ENCODE results near the gene NKAIN4. TPM values are rescaled to one million over a fixed set of nuclear protein-coding genes. Genes with fewer than 3 reads are reported as not detected.

The NKAIN4 gene
- total RNA-seq, 1 experiment from 2014 or later: not detected

GRCh38 chr20:63247671-63248228, 6.5 kb downstream of the NKAIN4 start:
- H3K4me3 ChIP-seq (ENCODE audit: low read length): no peak overlapping the region

GRCh38 chr20:63246490-63247288, 7.6 kb downstream of the NKAIN4 start:
- Histone ChIP-seq H3K9me3 (ENCODE audit: low read length) (no peaks in the 10 kb centered on the region), H3K4me3 (ENCODE audit: low read length) (no peak overlapping the region), H3K9ac (ENCODE audit: low read length) (no peak overlapping the region), H3K79me2 (ENCODE audit: low read length) (no peaks in the 10 kb centered on the region), H3K36me3 (ENCODE audit: low read depth, low read length) (no peaks in the 10 kb centered on the region), H3K4me1 (ENCODE audit: insufficient read depth, low read length) (peaks cover 15% of the 10 kb centered on the region; the same call in 1 of the 2 replicates), H3F3A (ENCODE audit: low read length, unreplicated experiment) (no peaks in the 10 kb centered on the region), H2AFZ (ENCODE audit: low read length) (no peak overlapping the region), H3K9me2 (replicated peaks; ENCODE audit: low read length) (no peaks in the 10 kb centered on the region), H3K27ac (ENCODE audit: low read length) (no peak overlapping the region), H3K27me3 (ENCODE audit: low read length) (peaks cover 26% of the 10 kb centered on the region), H3K4me2 (ENCODE audit: low read length) (no peak overlapping the region; the same call in 1 of the 2 replicates), H4K20me1 (ENCODE audit: low read length) (no peaks in the 10 kb centered on the region)
- ChIA-PET POLR2A (ENCODE audit: unreplicated experiment) (no interaction called here), CTCF (interaction anchor here (1.4 kb wide), 1 partner anchor 23 kb away, joined by 4 read pairs; no protein-coding TSS in a partner anchor)
- no peak for TF ChIP-seq EZH2phosphoT487 (IDR thresholded peaks at IDR 0.05; ENCODE audit: borderline replicate concordance, low read length)
- TF ChIP-seq CTCF (conservative IDR thresholded peaks at IDR 0.05; ENCODE audit: low read depth, low read length): 0 out of 2 replicates have a peak, but pooled peaks have one; percentile 8
- ATAC-seq: peak; percentile 51
- intact Hi-C loops (cut with micrococcal nuclease): no loop called here
- peak; percentile 19 for DNase-seq
- BruUV-seq (replicated peaks): no TSS peak

More at GRCh38 chr20:63247671-63248228, 6.5 kb downstream of the NKAIN4 start:
- Histone ChIP-seq H3K4me1 (ENCODE audit: insufficient read depth, low read length) (peaks cover 15% of the 10 kb centered on the region; the same call in 1 of the 2 replicates), H3K36me3 (ENCODE audit: low read depth, low read length) (no peaks in the 10 kb centered on the region), H3K9ac (ENCODE audit: low read length) (no peak overlapping the region), H3K9me3 (ENCODE audit: low read length) (no peaks in the 10 kb centered on the region), H3F3A (ENCODE audit: low read length, unreplicated experiment) (no peaks in the 10 kb centered on the region), H2AFZ (ENCODE audit: low read length) (no peak overlapping the region), H3K9me2 (replicated peaks; ENCODE audit: low read length) (no peaks in the 10 kb centered on the region), H4K20me1 (ENCODE audit: low read length) (no peaks in the 10 kb centered on the region), H3K27ac (ENCODE audit: low read length) (no peak overlapping the region), H3K79me2 (ENCODE audit: low read length) (no peaks in the 10 kb centered on the region), H3K4me2 (ENCODE audit: low read length) (no peak overlapping the region), H3K27me3 (ENCODE audit: low read length) (peaks cover 28% of the 10 kb centered on the region)
- TF ChIP-seq EZH2phosphoT487 (IDR thresholded peaks at IDR 0.05; ENCODE audit: borderline replicate concordance, low read length) (no peak), CTCF (conservative IDR thresholded peaks at IDR 0.05; ENCODE audit: low read depth, low read length) (no peak), EZH2 (IDR thresholded peaks at IDR 0.05; ENCODE audit: low read length, unreplicated experiment) (no peak)
- ChIA-PET POLR2A (ENCODE audit: unreplicated experiment) (no interaction called here), CTCF (no interaction called here)
- BruUV-seq (replicated peaks): no TSS peak
- ATAC-seq: no peak
- DNase-seq: no peak
- intact Hi-C loops (cut with micrococcal nuclease): no loop called here

GRCh38 chr20:63244468-63244867, 9.8 kb downstream of the NKAIN4 start:
- no peaks in the 10 kb centered on the region for H3K9me3 ChIP-seq (ENCODE audit: low read length)
- H3K4me2 ChIP-seq (ENCODE audit: low read length): no peak overlapping the region
- no peaks in the 10 kb centered on the region for H3K36me3 ChIP-seq (ENCODE audit: low read depth, low read length)
- intact Hi-C loops (cut with micrococcal nuclease): no loop called here
- peaks cover 14% of the 10 kb centered on the region; the same call in 1 of the 2 replicates for H3K4me1 ChIP-seq (ENCODE audit: insufficient read depth, low read length)
- no peak for ATAC-seq
- no peak overlapping the region for H3K9ac ChIP-seq (ENCODE audit: low read length)
- peaks cover 26% of the 10 kb centered on the region for H3K27me3 ChIP-seq (ENCODE audit: low read length)
- CTCF ChIA-PET: no interaction called here
- H4K20me1 ChIP-seq (ENCODE audit: low read length): no peaks in the 10 kb centered on the region
- no peak overlapping the region for H3K27ac ChIP-seq (ENCODE audit: low read length)
- DNase-seq: no peak
- H3K9me2 ChIP-seq (replicated peaks; ENCODE audit: low read length): no peaks in the 10 kb centered on the region
- H3K79me2 ChIP-seq (ENCODE audit: low read length): no peaks in the 10 kb centered on the region
- H3K4me3 ChIP-seq (ENCODE audit: low read length): no peak overlapping the region
- no TSS peak for BruUV-seq (replicated peaks)
- TF ChIP-seq EZH2phosphoT487 (IDR thresholded peaks at IDR 0.05; ENCODE audit: borderline replicate concordance, low read length) (no peak), EZH2 (IDR thresholded peaks at IDR 0.05; ENCODE audit: low read length, unreplicated experiment) (no peak), CTCF (conservative IDR thresholded peaks at IDR 0.05; ENCODE audit: low read depth, low read length) (no peak)
- POLR2A ChIA-PET (ENCODE audit: unreplicated experiment): no interaction called here
- H3F3A ChIP-seq (ENCODE audit: low read length, unreplicated experiment): no peaks in the 10 kb centered on the region
- H2AFZ ChIP-seq (ENCODE audit: low read length): no peak overlapping the region
